ENCODE measurements around the gene APOE. TPM values are rescaled to one million over a fixed set of nuclear protein-coding genes. Genes with fewer than 3 reads are reported as not detected.

Gene APOE
- total and polyA plus RNA-seq, 8 donors = 3.1 to 379 (median 17.2) TPM

DNA sequence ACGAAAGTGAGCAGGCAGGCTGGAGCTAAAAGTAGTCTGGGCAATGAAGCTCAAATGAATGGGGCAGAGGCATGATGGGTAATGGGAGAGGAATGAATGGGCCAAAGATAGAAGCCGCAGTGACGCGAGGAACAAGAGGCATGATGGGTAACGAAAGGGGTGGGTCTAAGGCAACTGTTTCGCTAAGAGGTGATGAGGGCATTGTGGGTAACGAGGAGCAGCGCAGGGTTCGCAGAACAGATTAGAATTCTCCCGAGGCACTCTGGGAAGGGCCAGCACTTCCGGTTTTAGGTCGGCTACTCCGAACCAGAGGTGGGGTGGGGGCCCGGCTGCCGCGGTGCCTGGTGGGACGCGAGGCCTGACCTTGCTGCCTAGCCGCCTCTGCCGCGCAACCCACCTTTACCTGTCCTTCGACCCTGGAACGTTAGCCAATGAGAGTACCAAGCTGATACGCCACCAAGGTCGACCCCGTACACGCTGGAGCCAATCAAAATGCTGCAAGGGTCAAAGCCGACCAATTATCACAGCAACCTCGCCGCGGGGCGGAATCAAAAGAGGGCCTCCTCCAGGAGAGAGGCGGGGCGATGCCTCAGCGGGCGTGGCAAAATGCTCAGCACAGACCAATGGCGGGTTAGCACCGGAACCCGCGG lies 15.1 kb upstream of the APOE start:
- H3K4me1 ChIP-seq = peaks cover 6 to 14% (median 10%) of the 10 kb centered on the region in 3 donors
- WGBS, 2 donors = 0% methylated on average over 40 of the region's 40 CpGs
- no peaks in the 10 kb centered on the region for H3K27me3 ChIP-seq
- TF ChIP-seq, protein P1, sequence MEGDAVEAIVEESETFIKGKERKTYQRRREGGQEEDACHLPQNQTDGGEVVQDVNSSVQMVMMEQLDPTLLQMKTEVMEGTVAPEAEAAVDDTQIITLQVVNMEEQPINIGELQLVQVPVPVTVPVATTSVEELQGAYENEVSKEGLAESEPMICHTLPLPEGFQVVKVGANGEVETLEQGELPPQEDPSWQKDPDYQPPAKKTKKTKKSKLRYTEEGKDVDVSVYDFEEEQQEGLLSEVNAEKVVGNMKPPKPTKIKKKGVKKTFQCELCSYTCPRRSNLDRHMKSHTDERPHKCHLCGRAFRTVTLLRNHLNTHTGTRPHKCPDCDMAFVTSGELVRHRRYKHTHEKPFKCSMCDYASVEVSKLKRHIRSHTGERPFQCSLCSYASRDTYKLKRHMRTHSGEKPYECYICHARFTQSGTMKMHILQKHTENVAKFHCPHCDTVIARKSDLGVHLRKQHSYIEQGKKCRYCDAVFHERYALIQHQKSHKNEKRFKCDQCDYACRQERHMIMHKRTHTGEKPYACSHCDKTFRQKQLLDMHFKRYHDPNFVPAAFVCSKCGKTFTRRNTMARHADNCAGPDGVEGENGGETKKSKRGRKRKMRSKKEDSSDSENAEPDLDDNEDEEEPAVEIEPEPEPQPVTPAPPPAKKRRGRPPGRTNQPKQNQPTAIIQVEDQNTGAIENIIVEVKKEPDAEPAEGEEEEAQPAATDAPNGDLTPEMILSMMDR (IDR thresholded peaks at IDR 0.05) = no peak
- DNase-seq (peak in 3 of 6 donors; percentile 99 to 100 (median 100)), ATAC-seq (peak; percentile 86 to 93 (median 88)), FAIRE-seq (peak; percentile 98)
- peak overlapping the region; percentile 11 to 55 (median 35) for H3K4me3 ChIP-seq
- intact Hi-C loops (cut with DNase I) = no loop called here
- H3K36me3 ChIP-seq = peaks cover 0 to 16% (median 6%) of the 10 kb centered on the region in 3 donors
- H3K27ac ChIP-seq = peak overlapping the region; percentile 89 to 94 (median 93)
- no peaks in the 10 kb centered on the region for H3K9me3 ChIP-seq

GRCh38 chr19:44891016-44891882 lies 14.3 kb upstream of the APOE start, which contains the start of gene TOMM40:
Gene TOMM40 (plus strand): TSS chr19:44891254. CDS start chr19:44891416, 162 bp downstream.
- FAIRE-seq (no peak), ATAC-seq (no peak), DNase-seq (peak in 3 of 6 donors; percentile 100)
- intact Hi-C loops (cut with DNase I) = no loop called here
- Histone ChIP-seq H3K27ac (peak within 1 kb of the TSS; percentile 89 to 94 (median 93)), H3K27me3 (no peaks in the 10 kb centered on the region), H3K4me1 (peaks cover 6 to 14% (median 10%) of the 10 kb centered on the region in 3 donors), H3K4me3 (peak within 1 kb of the TSS; percentile 88 to 99 (median 94)), H3K36me3 (peaks cover 0 to 19% (median 6%) of the 10 kb centered on the region in 3 donors), H3K9me3 (no peaks in the 10 kb centered on the region)
- TF ChIP-seq, protein P1 (IDR thresholded peaks at IDR 0.05) = no peak
- 0 to 1% methylated on average over 75 to 81 of the region's 81 CpGs for WGBS, 2 donors

- Histone ChIP-seq H3K27ac (no peak overlapping the region), H3K27me3 (no peaks in the 10 kb centered on the region), H3K4me1 (peaks cover 6 to 14% (median 10%) of the 10 kb centered on the region in 3 donors), H3K36me3 (peaks cover 0 to 12% (median 6%) of the 10 kb centered on the region in 3 donors), H3K4me3 (no peak overlapping the region), H3K9me3 (no peaks in the 10 kb centered on the region)
- intact Hi-C loops (cut with DNase I) = no loop called here
- no peak for DNase-seq
- WGBS, 2 donors = 82 to 86% methylated on average over 7 of the region's 7 CpGs
- FAIRE-seq = no peak
- TF ChIP-seq, protein P1 (IDR thresholded peaks at IDR 0.05) = no peak
- ATAC-seq = no peak
Observed at GRCh38 chr19:44892932-44893331, 12.7 kb upstream of the APOE start.

GRCh38 chr19:44893332-44894051 lies 12.1 kb upstream of the APOE start:
- Histone ChIP-seq H3K4me3 (no peak overlapping the region), H3K9me3 (no peaks in the 10 kb centered on the region), H3K27me3 (no peaks in the 10 kb centered on the region), H3K27ac (no peak overlapping the region), H3K36me3 (peaks cover 0 to 12% (median 6%) of the 10 kb centered on the region in 3 donors), H3K4me1 (peaks cover 6 to 14% (median 10%) of the 10 kb centered on the region in 3 donors)
- no peak for FAIRE-seq
- intact Hi-C loops (cut with DNase I) = no loop called here
- no peak for ATAC-seq
- peak in 1 of 6 donors; percentile 57 for DNase-seq
- 86 to 90% methylated on average over 18 of the region's 18 CpGs for WGBS, 2 donors
- TF ChIP-seq, protein P1 (IDR thresholded peaks at IDR 0.05) = no peak

Data from pancreas (tissue), 10 donors.